Mucosa of descending colon (tissue), 3 donors: ENCODE measurements around the gene FOXL3. TPM values are rescaled to one million over a fixed set of nuclear protein-coding genes. Genes with fewer than 3 reads are reported as not detected.

Experiments used
- ATAC-seq: fragments of 200-7000 bp; cut with Tn5 transposase; one replicate; pipeline ENCODE4 v1.9.1; 2020; ENCODE audit warnings: mild to moderate bottlenecking, moderate library complexity
- DNase-seq, 3 donors: peaks; one replicate each; pipeline ENCODE4 v3.0.0-alpha.2; 2020
- H3K36me3 ChIP-seq: fragments of 200-600 bp; one replicate; pipeline ENCODE4 v1.8.0; 2021; ENCODE audit warnings: low read depth, mild to moderate bottlenecking
- H3K4me1 ChIP-seq: fragments of 200-600 bp; one replicate; pipeline ENCODE4 v1.8.0; 2021; ENCODE audit warnings: low read depth, mild to moderate bottlenecking
- H3K4me3 ChIP-seq: fragments of 200-600 bp; one replicate; pipeline ENCODE4 v1.8.0; 2021; ENCODE audit warnings: mild to moderate bottlenecking
- H3K9me3 ChIP-seq: fragments of 200-600 bp; one replicate; pipeline ENCODE4 v1.8.0; 2021; ENCODE audit warnings: mild to moderate bottlenecking
- CTCF ChIP-seq: fragments of 200-600 bp; IDR thresholded peaks from one replicate; pipeline ENCODE4 v1.8.0; 2022; ENCODE audit warnings: antibody characterized with exemption, mild to moderate bottlenecking
- intact Hi-C, 2 donors: fragments of 100-400 bp; cut with DNase I in 1 of 2; cut with micrococcal nuclease in 1 of 2; formaldehyde crosslinking; loops; one replicate each; pipeline versions ENCODE4 v1.11.0 to v1.11.1; 2022; cut with DNase I, micrococcal nuclease
- total RNA-seq, 3 donors: library from RNA; stranded (reverse); fragmentation: NEBNext Ultra II Directional in 2 of 3; extraction: Animal tissue kit (Norgen Biotek cat#: 25700) in 2 of 3; gene quantifications; one replicate each; pipeline versions ENCODE4 v1.2.1 to v1.2.4, GENCODE V29; 2021 to 2023
- donor health status: DM: no; HTN: no; CAD: no; lungs with moderate emphysema.
- donor health status: DM: no; HTN: no; CAD: no.
- donor health status: DM: no; HTN: yes; CAD: no.

The FOXL3 gene
- total RNA-seq, 3 donors from 2014 or later: 0.43 TPM; not detected in 2

DNA sequence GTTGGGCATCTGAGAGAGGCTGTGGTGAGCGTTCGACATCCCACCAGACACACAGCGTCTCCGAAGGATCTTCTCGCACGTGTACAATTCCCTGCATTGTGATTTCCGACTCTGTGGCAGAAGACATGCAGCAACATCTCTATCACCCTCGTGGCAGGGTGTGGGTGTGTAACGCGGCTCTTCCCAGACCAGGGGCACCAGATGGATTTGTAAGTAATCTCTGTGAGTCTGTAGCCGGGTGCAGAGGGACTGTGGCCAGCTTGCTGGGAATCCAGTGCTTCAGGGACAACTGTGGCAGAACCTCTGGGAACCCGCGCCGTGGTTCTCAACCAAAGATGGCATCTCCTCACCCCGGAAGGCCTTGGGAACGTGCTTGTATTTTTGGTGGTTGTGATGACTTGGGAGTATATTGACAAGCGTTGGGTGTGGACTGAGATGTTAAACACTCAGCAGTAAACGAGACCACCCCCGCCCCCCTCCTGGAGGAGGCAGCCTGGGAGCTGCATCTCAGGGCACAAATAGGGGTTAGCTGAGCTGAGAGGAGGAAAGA lies 21.2 kb downstream of the FOXL3 start:
- Histone ChIP-seq H3K9me3 (no peaks in the 10 kb centered on the region), H3K36me3 (no peaks in the 10 kb centered on the region), H3K4me3 (no peak overlapping the region), H3K4me1 (no peaks in the 10 kb centered on the region)
- intact Hi-C loops: no loop called here
- TF ChIP-seq CTCF: no peak
- ATAC-seq (no peak), DNase-seq (peak in 1 of 3 donors; percentile 10)

DNA sequence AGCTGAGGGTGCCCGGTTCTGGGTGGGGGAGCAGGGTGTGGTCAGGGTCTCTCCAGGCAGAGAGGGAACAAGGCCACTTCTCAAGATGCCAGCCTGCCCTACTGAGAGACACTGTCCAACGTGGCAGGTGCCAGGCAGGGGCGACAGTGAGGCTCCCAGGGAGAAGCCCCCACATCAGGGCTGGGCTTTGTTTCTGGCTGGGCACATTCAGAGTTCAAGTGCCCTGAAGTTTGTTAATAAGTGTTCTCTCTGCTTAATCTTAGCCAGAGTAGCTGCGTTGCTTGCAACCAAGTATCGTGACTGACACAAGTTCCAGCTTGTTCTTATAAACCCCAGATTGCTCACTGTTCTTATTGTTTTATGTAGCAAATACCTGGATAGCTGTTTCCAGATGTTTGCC lies 21.8 kb downstream of the FOXL3 start:
- TF ChIP-seq CTCF: no peak
- DNase-seq (peak in 1 of 3 donors; percentile 9), ATAC-seq (no peak)
- Histone ChIP-seq H3K4me1 (peaks cover 2% of the 10 kb centered on the region), H3K4me3 (no peak overlapping the region), H3K9me3 (no peaks in the 10 kb centered on the region), H3K36me3 (no peaks in the 10 kb centered on the region)
- intact Hi-C loops: no loop called here

GRCh38 chr7:312424-312823 lies 22.5 kb downstream of the FOXL3 start:
- intact Hi-C loops: no loop called here
- Histone ChIP-seq H3K9me3 (no peaks in the 10 kb centered on the region), H3K4me1 (peaks cover 8% of the 10 kb centered on the region), H3K4me3 (no peak overlapping the region), H3K36me3 (no peaks in the 10 kb centered on the region)
- ATAC-seq (no peak), DNase-seq (no peak)
- TF ChIP-seq CTCF: no peak

DNA sequence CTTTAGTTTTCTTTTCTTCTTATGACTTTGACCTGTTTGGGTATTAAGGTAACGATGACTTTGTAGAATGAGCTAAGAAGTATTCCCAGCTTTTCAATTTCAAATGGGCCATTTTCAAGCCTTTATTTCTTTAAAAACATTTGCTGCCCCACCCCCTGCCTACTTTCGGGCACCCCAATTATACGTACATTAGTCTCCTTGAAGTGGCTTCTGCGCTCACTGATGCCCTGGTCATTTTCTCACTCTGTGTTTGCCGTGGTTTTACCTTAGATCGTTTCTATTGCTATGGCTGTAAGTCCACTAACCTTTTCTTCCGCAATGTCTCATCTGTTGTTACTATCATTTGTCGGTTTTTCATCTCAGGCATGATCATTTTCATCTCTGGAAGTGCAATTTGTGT lies 24.9 kb downstream of the FOXL3 start:
- Histone ChIP-seq H3K4me1 (peaks cover 33% of the 10 kb centered on the region), H3K9me3 (no peaks in the 10 kb centered on the region), H3K36me3 (no peaks in the 10 kb centered on the region), H3K4me3 (no peak overlapping the region)
- DNase-seq (peak in 1 of 3 donors; percentile 8), ATAC-seq (no peak)
- intact Hi-C loops: no loop called here
- TF ChIP-seq CTCF: no peak

DNA sequence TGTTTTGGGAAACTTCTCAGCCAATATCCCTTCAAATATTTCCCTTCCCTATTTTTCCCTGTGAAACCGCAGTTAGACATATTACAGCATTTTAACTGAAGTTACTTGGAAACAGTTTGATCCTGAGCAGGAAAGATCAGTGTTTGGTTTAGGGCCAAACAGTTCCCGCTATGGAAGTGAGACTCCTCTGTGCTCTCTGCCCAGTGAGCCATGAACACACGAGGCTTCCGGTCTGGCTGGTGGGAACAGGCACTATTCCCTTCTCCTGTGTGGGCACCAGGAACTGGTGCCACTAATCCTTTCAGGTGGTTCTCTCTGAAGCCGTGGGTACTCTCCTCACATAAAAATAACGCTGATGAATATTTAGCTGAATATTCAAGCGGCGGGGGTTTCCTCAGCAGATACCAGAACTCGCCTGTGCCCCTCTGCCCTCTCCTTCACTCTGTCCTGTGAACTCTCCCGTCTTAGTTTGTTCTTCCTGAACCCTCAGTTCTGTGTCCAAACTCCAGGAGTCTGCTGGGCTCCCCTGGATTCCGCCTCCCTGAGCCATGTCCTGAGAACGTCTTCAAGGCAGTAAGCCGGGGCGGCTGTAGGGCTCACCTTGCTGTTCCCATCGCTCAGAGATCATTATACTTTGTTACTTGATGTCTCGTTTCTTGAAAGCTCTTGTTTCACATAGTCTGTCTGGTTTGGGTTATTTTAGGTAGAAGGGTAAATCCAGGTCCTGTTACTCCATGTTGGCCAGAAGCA lies 25.7 kb downstream of the FOXL3 start:
- Histone ChIP-seq H3K4me1 (peaks cover 41% of the 10 kb centered on the region), H3K36me3 (no peaks in the 10 kb centered on the region), H3K4me3 (no peak overlapping the region), H3K9me3 (no peaks in the 10 kb centered on the region)
- TF ChIP-seq CTCF: no peak
- ATAC-seq (no peak), DNase-seq (peak in 1 of 3 donors; percentile 20)
- intact Hi-C loops: no loop called here
